Renal cortical epithelial cell (primary cell): Measurements from ENCODE around the gene DKK2. TPM values are rescaled to one million over a fixed set of nuclear protein-coding genes. Genes with fewer than 3 reads are reported as not detected.
A peak's percentile ranks its signal among the peaks of the same experiment; 100 is the strongest.

Experiments used
- DNase-seq: peaks from one replicate; pipeline ENCODE4 v3.0.0-alpha.2; 2011; ENCODE audit warnings: low read depth
- total RNA-seq: library from RNA; depleted of rRNA; stranded (reverse); fragments of >200 nt; gene quantifications from 2 replicates; pipeline ENCODE4 v1.2.3, GENCODE V29; 2014

Gene DKK2, protein sequence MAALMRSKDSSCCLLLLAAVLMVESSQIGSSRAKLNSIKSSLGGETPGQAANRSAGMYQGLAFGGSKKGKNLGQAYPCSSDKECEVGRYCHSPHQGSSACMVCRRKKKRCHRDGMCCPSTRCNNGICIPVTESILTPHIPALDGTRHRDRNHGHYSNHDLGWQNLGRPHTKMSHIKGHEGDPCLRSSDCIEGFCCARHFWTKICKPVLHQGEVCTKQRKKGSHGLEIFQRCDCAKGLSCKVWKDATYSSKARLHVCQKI
- total RNA-seq: 0.65 and 1.0 TPM in 2 replicates

DNA sequence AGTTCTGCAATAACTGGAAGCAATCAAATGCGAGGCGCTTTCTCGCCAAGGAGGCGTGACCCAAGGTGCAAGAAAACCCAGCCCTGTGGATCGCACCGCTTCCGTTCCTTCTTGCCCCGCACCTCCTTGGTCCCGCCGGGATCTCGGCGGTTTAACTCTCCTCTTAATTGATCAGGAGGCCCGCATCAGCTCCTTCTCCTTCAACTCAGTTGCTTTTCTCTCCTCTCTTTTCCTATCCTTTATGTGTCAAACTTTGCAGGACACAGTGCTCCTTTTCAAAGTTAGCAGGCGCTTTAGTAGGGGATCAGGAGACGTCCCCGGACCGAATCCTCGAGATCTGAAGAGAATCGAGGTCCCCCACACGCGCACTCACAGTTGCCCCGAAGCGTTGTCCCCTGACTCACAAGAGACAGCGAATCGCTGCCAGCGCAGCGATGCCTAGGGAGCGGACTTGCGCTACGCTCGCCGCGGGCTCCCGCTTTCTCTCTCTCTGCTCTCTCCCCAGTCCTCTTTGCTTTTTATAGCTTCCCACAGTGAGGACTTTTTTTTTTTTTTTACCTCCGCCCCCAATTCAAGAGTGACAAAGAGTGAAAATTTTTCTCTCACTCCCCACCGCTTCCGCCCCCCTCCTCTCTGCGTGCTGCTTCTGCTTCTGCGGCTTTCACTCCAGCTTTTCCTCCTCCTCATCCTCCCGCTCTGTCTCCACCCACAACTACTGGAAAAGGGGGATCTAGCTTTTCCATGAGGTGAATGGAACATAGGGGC, at the start of gene DKK2:
TSS of gene DKK2 (minus strand) at position 495 of the 765 bp plus-strand sequence. CDS start 722 bp downstream, outside the sequence.
- no peak for DNase-seq

DNA sequence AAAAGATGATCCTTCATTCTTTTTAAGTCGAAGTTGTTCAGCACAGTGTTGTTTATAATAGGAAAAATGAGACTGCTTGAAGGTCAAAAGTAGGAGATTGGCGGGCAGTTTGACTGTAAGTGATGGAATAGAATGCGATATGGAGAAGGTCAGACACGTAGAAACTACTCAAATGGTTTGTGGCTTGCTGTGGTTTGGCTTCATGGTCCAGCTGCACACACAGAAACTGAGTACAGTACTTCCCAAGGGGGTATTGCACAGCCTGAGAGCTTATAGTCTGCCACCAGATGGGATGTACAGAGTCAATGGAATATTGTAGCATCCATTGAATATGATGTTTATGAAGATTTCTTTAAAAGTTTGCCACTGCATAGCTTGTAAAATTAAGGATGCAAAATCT, 41.1 kb upstream of the DKK2 start:
- no peak for DNase-seq

DNA sequence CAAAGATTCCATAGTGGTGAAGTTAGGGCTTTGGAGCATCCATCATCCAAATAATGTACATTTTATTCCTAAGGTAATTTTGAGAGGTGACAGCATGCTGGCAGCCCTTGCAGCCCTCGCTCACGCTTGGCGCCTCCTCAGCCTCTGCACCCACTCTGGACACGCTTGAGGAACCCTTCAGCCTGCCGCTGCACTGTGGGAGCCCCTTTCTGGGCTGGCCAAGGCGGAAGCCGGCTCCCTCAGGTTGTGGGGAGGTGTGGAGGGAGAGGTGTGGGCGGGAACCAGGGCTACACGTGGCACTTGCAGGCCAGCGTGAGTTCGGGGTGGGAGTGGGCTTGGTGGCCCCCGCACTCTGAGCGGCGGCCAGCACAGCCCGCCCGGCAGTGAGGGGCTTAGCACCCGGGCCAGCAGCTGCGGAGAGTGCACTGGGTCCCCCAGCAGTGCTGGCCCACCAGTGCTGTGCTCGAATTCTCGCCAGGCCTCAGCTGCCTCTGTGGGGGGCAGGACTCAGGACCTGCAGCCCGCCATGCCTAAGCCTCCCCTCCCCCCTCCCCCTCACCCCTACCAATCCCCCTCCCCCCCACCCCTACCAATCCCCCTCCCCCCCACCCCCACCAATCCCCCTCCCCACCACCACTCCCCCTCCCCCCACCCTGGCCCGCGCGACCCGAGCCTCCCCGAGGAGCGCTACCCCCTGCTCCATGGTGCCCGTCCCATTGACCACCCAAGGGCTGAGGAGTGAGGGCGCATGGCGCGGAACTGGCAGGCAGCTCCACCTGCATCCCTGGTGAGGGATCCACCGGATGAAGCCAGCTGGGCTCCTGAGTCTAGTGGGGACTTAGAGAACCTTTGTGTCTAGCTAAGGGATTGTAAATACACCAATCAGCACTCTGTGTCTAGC, 37.0 kb upstream of the DKK2 start:
- no peak for DNase-seq

DNA sequence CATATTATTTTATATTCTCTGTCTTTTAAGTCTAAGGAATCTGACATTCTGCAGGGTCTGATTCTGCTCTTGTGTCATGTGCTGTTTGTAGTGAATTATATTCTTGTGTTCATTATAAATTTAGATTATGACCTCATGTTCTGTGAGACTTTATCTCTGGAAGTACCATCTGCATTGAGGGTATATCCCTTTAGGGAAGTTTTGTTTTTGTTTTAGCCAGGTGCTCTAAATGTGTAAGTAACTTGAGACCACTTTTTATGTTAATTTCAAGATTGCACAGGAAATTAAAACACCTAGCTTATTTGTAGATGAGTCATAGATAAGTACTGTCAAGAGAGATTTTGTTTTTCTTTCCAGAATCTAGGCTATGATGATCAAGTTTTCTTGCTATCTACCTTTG, 35.0 kb upstream of the DKK2 start:
- no peak for DNase-seq

DNA sequence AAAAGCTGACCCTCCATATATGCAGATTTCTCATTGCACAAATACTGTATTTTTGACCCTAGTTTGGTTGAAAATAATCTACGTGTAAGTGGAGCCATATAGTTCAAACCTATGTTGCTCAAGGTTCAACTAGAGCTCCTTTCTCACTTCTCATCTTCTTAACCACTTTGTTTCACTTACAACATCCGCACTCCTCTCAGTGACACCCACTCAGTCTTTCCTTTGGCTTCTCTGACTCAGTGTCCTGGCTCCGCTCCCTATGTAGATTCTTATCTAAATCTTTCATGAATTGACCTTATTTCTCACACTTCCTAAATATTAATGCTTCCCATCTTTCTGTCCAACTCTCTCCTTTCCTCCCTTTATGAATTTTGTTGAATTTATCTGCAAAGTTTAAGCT, 32.9 kb upstream of the DKK2 start:
- no peak for DNase-seq

DNA sequence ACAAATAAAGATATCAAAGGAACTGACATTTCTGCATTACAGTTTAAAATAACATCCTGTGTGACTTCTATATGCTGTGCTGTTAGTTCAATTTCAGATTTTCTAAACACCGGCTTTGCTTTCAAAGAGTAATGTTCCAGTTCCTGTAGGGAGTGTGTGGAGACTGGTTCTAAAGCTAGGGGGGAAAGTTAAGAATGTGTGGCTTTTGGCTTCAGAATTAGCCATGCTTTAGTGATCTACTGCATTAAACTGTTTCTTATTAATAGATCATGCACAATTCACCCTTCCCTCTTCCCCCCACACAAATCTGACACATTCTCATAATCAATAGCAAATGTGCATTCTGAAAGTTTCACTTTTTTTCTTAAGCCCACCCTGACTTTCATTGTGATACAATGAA, 32.0 kb upstream of the DKK2 start:
- no peak for DNase-seq

DNA sequence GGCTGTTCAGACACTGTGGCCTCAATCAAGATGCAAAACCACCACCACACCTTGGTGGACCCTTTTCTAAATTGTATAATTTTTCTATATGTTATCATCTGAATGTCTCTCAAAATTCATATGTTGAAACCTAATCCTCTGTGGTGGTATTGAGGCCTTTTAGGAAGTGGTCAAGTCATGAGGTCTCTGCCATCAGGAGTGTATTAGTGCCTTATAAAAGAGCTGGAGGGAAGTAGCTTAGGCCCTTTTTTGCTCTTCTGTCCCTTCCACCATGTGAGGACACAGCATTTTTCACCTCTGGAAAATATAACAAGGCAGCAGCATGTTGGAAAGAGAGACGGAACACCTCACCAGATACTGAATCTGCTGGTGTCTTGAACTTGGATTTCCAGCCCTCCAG, 30.5 kb upstream of the DKK2 start:
- no peak for DNase-seq

DNA sequence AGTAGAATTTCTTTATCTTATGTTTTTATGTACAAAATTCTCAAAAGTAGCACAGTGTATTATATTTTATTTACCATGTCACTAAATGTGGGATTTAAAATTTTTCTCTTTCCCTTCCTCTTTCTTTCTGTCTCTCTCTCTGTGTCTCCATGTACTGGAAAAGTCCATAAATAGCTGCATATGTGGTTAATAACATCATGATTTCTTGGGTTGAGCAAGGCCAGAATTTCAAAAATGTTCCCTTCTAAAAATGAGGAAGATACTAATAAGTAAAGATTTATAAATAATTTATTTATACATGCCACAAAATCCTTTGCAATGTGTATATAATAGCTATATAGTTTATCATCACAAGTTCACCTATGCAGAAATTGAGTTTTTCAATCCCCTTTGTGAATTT, 29.1 kb upstream of the DKK2 start:
- DNase-seq: no peak

DNA sequence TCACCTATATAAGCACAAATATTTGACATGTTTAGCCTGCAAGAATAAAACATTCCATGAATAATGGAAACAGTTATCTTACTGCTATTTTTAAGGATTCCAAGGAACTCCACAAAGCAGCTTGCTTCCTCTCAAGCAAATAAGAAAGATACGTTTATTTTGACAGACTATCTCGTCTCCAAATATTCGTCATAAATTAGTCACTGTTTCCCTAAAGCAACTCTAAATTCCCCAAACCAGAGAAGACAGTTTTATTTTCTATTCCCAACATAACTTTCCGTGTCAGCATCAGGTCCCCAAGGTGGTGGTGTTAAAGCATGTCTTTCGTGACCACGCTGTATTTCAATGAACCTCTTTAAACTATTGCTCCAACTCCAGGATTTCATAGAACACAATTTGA, 24.3 kb upstream of the DKK2 start:
- no peak for DNase-seq

DNA sequence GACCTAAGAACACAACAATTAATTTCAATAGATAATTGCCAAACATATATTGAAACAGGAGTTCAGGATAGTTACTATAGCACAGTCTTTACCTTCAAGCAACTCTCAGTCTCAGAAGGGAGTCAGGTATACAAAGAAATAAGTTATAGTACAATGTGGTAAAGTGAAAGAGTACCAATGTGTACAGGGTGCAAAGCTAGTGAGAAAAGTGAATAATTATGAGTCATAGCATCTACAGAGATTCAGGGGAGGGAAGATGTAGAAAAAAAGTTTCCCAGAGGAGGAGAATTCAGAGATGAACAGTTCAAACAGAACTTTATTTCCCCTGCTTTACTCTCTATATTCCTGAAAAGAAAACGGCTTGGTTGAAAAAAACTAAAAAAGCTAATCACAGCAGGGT, 22.7 kb upstream of the DKK2 start:
- DNase-seq: peak; percentile 13

DNA sequence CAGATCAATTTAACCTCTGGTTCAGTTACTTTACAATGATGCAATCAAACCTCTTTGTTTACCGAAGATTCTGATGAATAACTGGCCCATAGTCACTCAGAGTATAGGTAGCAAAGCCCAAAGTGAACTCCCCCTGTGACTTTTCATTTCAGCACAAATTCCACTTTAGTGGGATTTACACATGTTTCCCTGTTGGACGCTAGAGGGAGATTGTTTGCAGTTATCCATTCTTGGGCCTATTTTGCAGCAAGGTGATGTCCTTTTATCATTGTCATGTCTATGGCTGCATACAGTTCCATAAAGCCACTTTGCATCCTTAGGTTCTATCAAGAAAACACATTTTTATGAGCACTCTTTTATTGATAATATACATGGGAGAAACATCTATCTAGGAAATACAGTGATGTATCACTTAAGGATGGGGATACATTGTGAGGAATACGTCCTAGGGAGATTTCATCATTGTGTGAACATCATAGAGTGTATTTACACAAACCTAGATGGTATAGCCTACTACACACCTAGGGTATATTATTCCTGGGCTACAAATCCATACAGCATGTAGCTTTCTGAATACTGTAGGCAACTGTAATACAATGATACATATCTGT, 14.5 kb upstream of the DKK2 start:
- peak; percentile 19 for DNase-seq

DNA sequence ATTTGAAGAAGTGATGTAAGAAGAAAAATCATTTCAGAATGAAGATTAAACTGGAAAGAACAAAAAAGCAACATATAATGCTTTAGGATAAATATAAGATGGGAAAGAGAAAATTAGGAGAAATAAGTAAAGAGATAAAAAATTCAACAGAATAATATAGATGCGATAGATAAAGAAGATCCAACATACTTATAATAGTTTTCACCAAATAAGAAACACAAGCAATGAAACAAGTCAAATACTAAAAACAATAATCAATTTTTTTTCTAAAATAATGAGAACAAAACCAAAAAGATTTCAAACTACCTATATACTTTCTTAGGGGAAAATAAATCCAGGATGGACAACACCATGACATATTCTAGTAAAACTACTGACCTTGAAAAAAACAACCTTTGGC, 10.1 kb upstream of the DKK2 start:
- no peak for DNase-seq

DNA sequence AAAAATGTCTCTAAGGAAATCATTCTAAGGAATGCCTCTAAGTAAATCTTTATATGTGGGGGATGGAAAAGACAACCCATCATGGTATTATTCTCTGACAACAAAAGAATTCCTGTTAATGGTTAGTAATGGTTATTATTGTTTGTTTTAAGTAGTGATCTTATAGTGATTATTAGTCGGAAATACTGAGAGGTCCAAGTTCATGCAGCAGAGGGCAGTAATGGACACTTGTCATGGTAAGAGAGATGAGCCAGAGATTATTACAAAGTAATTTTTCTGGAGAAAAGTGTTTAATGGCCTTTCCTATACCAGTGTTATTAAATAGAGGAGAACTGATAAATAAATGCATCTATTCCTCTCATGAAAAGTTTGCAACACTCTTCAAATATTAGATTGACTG, 8.1 kb upstream of the DKK2 start:
- DNase-seq: peak; percentile 12

DNA sequence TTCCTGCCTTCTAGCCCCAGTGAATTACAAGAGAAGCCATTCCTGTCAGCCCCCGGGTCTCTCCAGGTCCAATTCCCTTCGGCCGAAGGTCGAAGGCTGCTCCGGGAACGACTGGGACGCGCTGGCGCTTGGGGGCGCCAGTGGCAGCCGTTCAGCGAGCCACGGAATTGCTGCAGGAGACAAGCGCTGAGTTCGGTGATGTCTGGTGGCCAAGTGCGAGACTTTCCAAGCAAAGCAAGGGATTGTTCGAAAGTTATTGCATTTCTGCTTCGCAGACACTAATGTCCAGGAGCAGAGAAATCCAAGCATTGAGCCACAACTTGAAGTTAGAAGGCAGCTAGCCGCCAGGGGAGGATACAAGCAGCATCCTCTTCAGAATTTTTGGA, 1.1 kb upstream of the DKK2 start:
- DNase-seq: no peak

DNA sequence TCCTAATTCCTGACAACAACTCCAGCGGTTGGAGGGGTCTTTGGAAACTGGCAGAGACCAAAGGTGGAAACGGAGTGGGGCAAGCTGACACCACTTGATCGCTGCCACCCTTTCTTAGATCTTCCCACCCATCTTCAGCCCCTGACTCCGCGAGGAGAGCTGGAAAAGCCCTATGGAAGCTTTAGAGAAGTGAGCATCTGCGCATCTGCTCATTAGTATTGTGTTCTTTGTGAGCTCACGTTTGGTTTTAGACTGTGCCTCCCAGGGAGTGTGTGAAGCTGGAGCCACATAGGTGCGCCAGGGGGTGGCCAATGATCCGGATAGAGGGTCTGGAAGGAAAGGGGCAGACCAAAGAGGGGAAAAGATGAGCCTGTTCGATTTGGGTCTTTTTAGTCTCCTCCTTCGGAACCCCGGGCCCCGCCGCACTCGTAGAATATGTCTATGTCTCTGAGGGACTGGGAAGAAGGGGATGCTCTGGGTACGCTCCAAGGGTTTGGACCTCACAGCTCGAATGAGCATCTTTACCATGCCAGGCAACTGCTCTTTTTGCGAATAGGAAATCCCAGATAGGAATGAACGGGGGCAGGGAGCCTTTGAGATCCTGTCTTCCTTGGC, 578 bp upstream of the DKK2 start:
- no peak for DNase-seq

DNA sequence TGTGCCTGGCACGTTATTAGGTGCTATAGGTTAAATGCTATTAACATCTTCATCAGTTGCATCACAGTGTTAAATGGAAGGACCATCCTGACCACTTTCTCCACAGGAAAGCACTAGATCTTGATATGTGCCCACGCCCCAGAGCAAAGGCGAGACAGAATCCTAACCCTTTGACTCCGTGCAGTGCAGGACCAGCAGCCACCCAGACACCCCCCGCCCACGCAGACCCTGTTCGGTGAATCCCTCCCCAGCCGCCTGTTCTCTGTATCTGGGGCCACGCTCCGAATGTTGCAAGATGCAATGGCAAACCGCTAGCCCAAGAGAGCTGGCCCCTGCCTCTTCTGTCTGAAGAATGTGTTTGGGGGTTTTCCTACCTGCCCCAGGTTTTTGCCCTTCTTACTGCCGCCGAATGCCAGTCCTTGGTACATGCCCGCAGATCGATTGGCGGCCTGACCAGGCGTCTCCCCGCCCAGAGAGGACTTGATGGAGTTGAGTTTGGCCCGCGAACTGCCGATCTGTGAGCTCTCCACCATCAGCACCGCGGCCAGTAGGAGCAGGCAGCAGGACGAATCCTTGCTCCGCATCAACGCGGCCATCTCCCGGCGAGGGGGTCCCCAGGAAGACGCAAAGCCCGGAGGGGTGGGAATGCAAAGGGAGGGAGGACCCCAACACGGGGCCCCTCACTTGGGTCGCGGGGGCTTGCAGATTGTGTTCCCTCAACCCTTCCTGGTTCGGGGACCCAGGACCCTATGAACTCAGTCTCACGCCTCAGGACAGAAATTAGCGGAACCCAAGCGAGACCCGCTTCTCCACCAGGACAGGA, 906 bp downstream of the DKK2 start:
- DNase-seq: no peak

DNA sequence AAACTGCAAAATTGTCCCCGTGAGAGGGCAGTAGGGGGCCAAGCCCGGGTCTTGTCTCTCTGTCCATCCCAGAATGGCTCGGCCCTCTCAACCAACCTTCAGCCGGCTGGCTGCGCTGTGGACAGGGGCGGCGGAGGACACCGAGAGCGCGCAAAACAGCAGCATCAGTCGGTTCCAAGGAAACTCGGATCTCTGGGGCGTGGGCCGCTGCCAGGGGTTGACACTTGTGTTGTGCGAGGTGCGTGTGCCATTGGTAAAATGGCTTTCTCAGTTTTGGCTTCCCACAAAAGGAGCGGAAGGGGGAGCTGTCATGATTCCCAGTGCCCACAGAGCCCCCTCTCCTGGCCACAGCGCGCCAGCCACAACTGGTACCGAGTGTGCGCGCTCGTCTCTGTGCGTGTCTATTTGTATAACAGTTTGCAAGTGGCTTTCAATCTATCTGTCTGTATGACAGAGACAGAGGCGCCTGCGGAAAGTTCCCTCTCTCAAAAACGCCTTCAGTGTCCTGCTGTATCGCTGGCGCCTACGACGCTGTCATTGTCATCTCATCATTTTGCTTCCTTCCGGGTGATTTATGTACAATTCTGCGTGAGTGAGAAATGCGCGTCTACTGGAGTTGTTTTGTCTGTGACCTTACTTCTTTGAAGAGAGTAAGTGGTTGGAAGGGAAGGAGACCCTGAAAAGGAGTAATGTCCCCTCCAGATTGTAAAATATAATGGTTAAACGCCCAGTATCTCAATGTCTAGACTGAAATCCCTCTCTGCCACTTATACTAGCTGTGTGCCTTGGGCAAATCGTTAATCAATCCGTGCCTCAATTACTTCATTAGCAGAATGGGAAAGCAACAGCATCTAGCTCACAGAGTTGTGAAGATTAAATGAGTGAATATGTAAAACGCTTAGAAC, 1.8 kb downstream of the DKK2 start:
- no peak for DNase-seq

DNA sequence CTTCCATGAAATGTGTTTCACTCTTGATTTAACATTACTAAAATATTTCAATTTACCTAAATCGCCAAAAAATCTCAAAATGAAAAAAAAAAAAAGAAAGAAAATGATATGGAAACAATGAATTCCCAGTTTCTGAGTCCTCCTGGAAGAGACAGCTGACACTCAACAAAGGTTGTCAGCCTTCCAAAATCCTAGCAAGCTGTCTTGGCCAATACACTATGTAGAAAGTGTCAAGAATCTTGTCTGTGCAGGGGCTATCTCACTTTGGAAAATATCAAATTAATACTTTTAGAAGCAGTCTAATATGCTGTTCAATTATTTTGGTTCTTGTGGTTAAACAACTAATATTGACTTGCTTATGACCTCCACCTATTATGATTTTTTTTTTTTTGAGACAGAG, 8.7 kb downstream of the DKK2 start:
- no peak for DNase-seq

DNA sequence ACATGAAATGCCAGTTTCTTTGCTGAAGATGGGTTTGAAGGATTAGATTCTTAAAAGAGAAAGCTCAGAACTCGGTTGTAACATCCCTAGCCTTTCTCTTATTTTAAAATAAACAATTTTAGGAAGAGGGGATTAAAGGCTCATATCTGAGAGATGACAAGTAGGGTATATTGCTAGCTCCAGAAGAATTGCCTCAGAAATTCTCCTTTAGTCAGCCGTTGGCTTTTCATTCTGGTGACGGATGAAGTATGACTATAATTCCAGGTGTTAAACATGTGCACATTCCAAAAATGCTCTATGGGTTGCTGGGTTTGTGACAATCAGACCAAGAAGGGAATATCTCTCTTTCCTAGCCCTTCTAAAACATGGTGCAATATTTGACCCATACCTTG, 17.8 kb downstream of the DKK2 start:
- DNase-seq: no peak
